Measurements from ENCODE around the gene HTRA3.

GRCh38 chr4:8294775-8295174 lies 25.2 kb downstream of the HTRA3 start:
- TF ChIP-seq, protein P1, sequence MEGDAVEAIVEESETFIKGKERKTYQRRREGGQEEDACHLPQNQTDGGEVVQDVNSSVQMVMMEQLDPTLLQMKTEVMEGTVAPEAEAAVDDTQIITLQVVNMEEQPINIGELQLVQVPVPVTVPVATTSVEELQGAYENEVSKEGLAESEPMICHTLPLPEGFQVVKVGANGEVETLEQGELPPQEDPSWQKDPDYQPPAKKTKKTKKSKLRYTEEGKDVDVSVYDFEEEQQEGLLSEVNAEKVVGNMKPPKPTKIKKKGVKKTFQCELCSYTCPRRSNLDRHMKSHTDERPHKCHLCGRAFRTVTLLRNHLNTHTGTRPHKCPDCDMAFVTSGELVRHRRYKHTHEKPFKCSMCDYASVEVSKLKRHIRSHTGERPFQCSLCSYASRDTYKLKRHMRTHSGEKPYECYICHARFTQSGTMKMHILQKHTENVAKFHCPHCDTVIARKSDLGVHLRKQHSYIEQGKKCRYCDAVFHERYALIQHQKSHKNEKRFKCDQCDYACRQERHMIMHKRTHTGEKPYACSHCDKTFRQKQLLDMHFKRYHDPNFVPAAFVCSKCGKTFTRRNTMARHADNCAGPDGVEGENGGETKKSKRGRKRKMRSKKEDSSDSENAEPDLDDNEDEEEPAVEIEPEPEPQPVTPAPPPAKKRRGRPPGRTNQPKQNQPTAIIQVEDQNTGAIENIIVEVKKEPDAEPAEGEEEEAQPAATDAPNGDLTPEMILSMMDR (conservative IDR thresholded peaks at IDR 0.05) = no peak
- TF ChIP-seq ZFX (IDR thresholded peaks at IDR 0.05) = no peak
